ENCODE data around the gene CT83. TPM values are rescaled to one million over a fixed set of nuclear protein-coding genes. Genes with fewer than 3 reads are reported as not detected.
A peak's percentile ranks its signal among the peaks of the same experiment; 100 is the strongest.

The CT83 gene
- total and polyA plus RNA-seq, 2 of the 13 experiments (the other 11 are each of a cell fraction or from before 2014, with no cell fraction given), result not detected

- TF ChIP-seq E2F5 (CRISPR knock-in tag; conservative IDR thresholded peaks at IDR 0.05) (no peak), POLR2AphosphoS5 (IDR thresholded peaks at IDR 0.05; ENCODE audit: low read depth, low read length) (peak; percentile 54; the same call in 1 of the 2 replicates), ZNF546 (CRISPR knock-in tag; conservative IDR thresholded peaks at IDR 0.05) (no peak), ZNF746 (CRISPR knock-in tag; IDR thresholded peaks at IDR 0.05) (no peak), SIN3B (IDR thresholded peaks at IDR 0.05; ENCODE audit: low read length) (no peak), SAP130 (CRISPR knock-in tag; IDR thresholded peaks at IDR 0.05; ENCODE audit: low read depth) (0 out of 2 replicates have a peak, but pooled peaks have one; percentile 14), AHR (CRISPR knock-in tag; IDR thresholded peaks at IDR 0.05) (no peak), ISX (CRISPR knock-in tag; conservative IDR thresholded peaks at IDR 0.05) (no peak), PATZ1 (CRISPR knock-in tag; IDR thresholded peaks at IDR 0.05) (peak; percentile 34; the same call in 1 of the 2 replicates), CEBPZ (IDR thresholded peaks at IDR 0.05; ENCODE audit: low read length) (no peak), TAF1 (CRISPR knock-in tag; IDR thresholded peaks at IDR 0.05) (peak; percentile 54; the same call in 1 of the 2 replicates), KMT2A (CRISPR knock-in tag; IDR thresholded peaks at IDR 0.05) (no peak), SIX4 (CRISPR knock-in tag; IDR thresholded peaks at IDR 0.05) (no peak), CSRNP2 (CRISPR knock-in tag; conservative IDR thresholded peaks at IDR 0.05; ENCODE audit: low read depth) (no peak), PITX1 (CRISPR knock-in tag; IDR thresholded peaks at IDR 0.05) (no peak), ZNF558 (CRISPR knock-in tag; IDR thresholded peaks at IDR 0.05; ENCODE audit: borderline replicate concordance) (no peak), PAF1 (CRISPR knock-in tag; IDR thresholded peaks at IDR 0.05) (no peak), PRMT3 (CRISPR knock-in tag; IDR thresholded peaks at IDR 0.05; ENCODE audit: borderline replicate concordance, low read depth) (no peak), FOXA1 (IDR thresholded peaks at IDR 0.05) (no peak), FOXA1 (CRISPR knock-in tag; IDR thresholded peaks at IDR 0.05) (no peak), MBNL3 (CRISPR knock-in tag; conservative IDR thresholded peaks at IDR 0.05) (no peak), CEBPB (IDR thresholded peaks at IDR 0.05; ENCODE audit: borderline replicate concordance, low read depth, low read length) (0 out of 2 replicates have a peak, but pooled peaks have one; percentile 1), HNF1B (CRISPR knock-in tag; IDR thresholded peaks at IDR 0.05) (no peak), ZNF891 (CRISPR knock-in tag; IDR thresholded peaks at IDR 0.05) (no peak)
These were observed 26.4 kb downstream of the CT83 start, which contains the start of gene SLC6A14 (continued) for GRCh38 chrX:116436358-116436816.

All from HepG2 (cell line).